Hepatocyte (in vitro differentiated cells): ENCODE data around the gene SPANXA1. TPM values are rescaled to one million over a fixed set of nuclear protein-coding genes. Genes with fewer than 3 reads are reported as not detected.
"Not testable (repeated sequence)": the region's sequence is repeated elsewhere in the genome, so short reads cannot be mapped to it uniquely, and the experiment has no call there.

Experiments used
- DNase-seq: peaks from one replicate; pipeline ENCODE4 v3.0.0-alpha.2; 2016; ENCODE audit warnings: low spot score
- H2AFZ ChIP-seq: fragments of 200-600 bp; sonication (generic); 2 replicates; pipeline ENCODE4 v1.6.0; 2016; ENCODE audit warnings: antibody characterized with exemption, mild to moderate bottlenecking
- H3K27ac ChIP-seq: fragments of 200-600 bp; sonication (generic); 2 replicates; pipeline ENCODE4 v1.5.1; 2016; ENCODE audit warnings: mild to moderate bottlenecking
- H3K27me3 ChIP-seq: fragments of 200-600 bp; sonication (generic); 2 replicates; pipeline ENCODE4 v1.6.1; 2016
- H3K36me3 ChIP-seq: fragments of 200-600 bp; sonication (generic); replicated peaks from 2 replicates; pipeline ENCODE4 v1.5.1; 2016; ENCODE audit warnings: low read depth; ENCODE audit not compliant: insufficient read depth
- H3K4me1 ChIP-seq: fragments of 200-600 bp; sonication (generic); 2 replicates; pipeline ENCODE4 v1.5.1; 2016; ENCODE audit warnings: mild to moderate bottlenecking, moderate library complexity; ENCODE audit not compliant: insufficient read depth
- H3K4me2 ChIP-seq: fragments of 200-600 bp; sonication (generic); 2 replicates; pipeline ENCODE4 v1.6.0; 2016
- H3K4me3 ChIP-seq: fragments of 200-600 bp; sonication (generic); 2 replicates; pipeline ENCODE4 v1.5.1; 2016; ENCODE audit warnings: mild to moderate bottlenecking
- H3K79me2 ChIP-seq: fragments of 200-600 bp; sonication (generic); 2 replicates; pipeline ENCODE4 v1.6.0; 2017; ENCODE audit warnings: mild to moderate bottlenecking
- H3K9me2 ChIP-seq: fragments of 200-600 bp; sonication (generic); replicated peaks from 2 replicates; pipeline ENCODE4 v1.6.0; 2017; ENCODE audit warnings: mild to moderate bottlenecking; ENCODE audit not compliant: insufficient read depth
- H3K9me3 ChIP-seq: fragments of 200-600 bp; sonication (generic); 2 replicates; pipeline ENCODE4 v1.5.1; 2016; ENCODE audit warnings: low read depth, mild to moderate bottlenecking
- H4K20me1 ChIP-seq: fragments of 200-600 bp; sonication (generic); 2 replicates; pipeline ENCODE4 v1.6.0; 2016; ENCODE audit warnings: mild to moderate bottlenecking; ENCODE audit not compliant: insufficient read depth, poor library complexity, severe bottlenecking
- EZH2 ChIP-seq: fragments of 200-600 bp; sonication (generic); IDR thresholded peaks from 2 replicates; pipeline ENCODE4 v1.6.1; 2016; ENCODE audit warnings: antibody characterized with exemption, mild to moderate bottlenecking, borderline replicate concordance
- EZH2phosphoT487 ChIP-seq: fragments of 200-600 bp; sonication (generic); IDR thresholded peaks from one replicate; pipeline ENCODE4 v1.6.1; 2018; ENCODE audit warnings: antibody characterized with exemption, mild to moderate bottlenecking, low read depth, moderate library complexity; ENCODE audit not compliant: unreplicated experiment, severe bottlenecking
- WGBS: methylation state at CpG from one replicate; pipeline ENCODE4 v1.1.6; 2016; ENCODE audit warnings: low lambda C conversion rate; ENCODE audit errors: missing lambda C conversion rate; 5-methylcytosine and 5-hydroxymethylcytosine counted together
- polyA plus RNA-seq: library from polyadenylated mRNA; unstranded; fragments of >200 nt; fragmentation: Nextera tagmentation; extraction: Ambion mirVana; gene quantifications from 2 replicates; pipeline ENCODE4 v1.2.1, GENCODE V29; 2016
- total RNA-seq: library from RNA; depleted of rRNA; stranded (reverse); fragments of >200 nt; gene quantifications from 2 replicates; pipeline ENCODE4 v1.2.3, GENCODE V29; 2014
- TF ChIP-seq, protein P1 (sequence below): fragments of 200-600 bp; sonication (generic); IDR thresholded peaks from 2 replicates; pipeline ENCODE4 v1.5.1; 2016; ENCODE audit warnings: antibody characterized with exemption, mild to moderate bottlenecking; ENCODE audit not compliant: poor library complexity

SPANXA1 gene, protein sequence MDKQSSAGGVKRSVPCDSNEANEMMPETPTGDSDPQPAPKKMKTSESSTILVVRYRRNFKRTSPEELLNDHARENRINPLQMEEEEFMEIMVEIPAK
- total RNA-seq = not detected in 2 replicates
- polyA plus RNA-seq = not detected in 2 replicates

DNA sequence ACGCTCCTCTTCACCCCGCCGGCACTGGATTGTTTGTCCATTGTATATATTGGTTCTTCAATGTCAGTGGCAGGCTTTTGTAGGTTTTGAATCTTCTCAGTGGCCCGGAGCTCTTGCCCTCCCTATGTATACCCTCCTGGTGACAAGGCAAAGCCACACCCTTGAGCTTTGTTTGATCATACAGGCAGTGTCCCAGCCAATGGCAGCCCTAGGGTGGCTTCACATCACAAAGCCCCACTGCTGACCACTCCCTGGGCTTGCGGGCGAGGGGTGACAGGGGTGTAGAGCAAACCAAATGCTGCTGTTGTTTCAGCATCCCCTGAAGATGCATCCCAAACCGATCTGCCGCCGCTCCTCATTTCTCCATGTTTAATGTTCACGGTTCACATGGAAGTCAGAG lies at the start of gene SPANXA1:
SPANXA1 (minus strand) TSS at position 101 of the 400 bp plus-strand sequence; CDS start at position 41, 60 bp downstream.
- H4K20me1 ChIP-seq, H3K9me3 ChIP-seq, H3K9me2 ChIP-seq, H3K27ac ChIP-seq, H2AFZ ChIP-seq, H3K36me3 ChIP-seq, DNase-seq, H3K79me2 ChIP-seq, H3K4me3 ChIP-seq, H3K4me1 ChIP-seq, H3K4me2 ChIP-seq, H3K27me3 ChIP-seq: not testable (repeated sequence)
- WGBS = no CpG with 5 or more reads among the region's 10 CpGs

DNA sequence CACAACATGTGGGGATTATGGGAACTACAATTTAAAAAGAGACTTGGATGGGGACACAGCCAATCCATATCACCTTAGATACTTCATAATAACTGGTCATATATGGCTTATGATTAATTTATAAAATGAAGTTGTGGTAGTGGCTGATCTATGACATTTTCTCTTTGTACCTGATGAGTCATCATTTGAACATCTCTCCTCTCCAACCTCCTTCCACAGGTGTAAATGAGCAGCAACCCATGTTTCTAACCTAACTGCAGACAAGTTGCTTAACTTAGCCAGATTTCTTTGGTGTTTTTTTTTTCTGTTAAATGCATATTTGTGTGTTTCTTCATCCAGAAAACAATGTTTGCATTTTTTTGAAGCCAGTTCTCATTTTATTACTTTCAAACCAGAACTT lies 47.6 kb upstream of the SPANXA1 start:
- Histone ChIP-seq H3K27me3 (no peaks in the 10 kb centered on the region), H3K9me2 (no peaks in the 10 kb centered on the region), H4K20me1 (no peaks in the 10 kb centered on the region), H3K4me3 (no peak overlapping the region), H3K27ac (no peak overlapping the region), H3K4me2 (no peak overlapping the region), H3K9me3 (no peaks in the 10 kb centered on the region), H3K4me1 (no peaks in the 10 kb centered on the region), H3K36me3 (no peaks in the 10 kb centered on the region), H3K79me2 (no peaks in the 10 kb centered on the region), H2AFZ (no peak overlapping the region)
- no peak for DNase-seq
- TF ChIP-seq EZH2phosphoT487 (no peak), EZH2 (no peak)
- TF ChIP-seq, protein P1, sequence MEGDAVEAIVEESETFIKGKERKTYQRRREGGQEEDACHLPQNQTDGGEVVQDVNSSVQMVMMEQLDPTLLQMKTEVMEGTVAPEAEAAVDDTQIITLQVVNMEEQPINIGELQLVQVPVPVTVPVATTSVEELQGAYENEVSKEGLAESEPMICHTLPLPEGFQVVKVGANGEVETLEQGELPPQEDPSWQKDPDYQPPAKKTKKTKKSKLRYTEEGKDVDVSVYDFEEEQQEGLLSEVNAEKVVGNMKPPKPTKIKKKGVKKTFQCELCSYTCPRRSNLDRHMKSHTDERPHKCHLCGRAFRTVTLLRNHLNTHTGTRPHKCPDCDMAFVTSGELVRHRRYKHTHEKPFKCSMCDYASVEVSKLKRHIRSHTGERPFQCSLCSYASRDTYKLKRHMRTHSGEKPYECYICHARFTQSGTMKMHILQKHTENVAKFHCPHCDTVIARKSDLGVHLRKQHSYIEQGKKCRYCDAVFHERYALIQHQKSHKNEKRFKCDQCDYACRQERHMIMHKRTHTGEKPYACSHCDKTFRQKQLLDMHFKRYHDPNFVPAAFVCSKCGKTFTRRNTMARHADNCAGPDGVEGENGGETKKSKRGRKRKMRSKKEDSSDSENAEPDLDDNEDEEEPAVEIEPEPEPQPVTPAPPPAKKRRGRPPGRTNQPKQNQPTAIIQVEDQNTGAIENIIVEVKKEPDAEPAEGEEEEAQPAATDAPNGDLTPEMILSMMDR = no peak

GRCh38 chrX:141619336-141619735 lies 34.8 kb upstream of the SPANXA1 start:
- Histone ChIP-seq H3K27ac (no peak overlapping the region), H3K27me3 (no peaks in the 10 kb centered on the region), H4K20me1 (no peaks in the 10 kb centered on the region), H3K4me1 (no peaks in the 10 kb centered on the region), H2AFZ (no peak overlapping the region), H3K79me2 (no peaks in the 10 kb centered on the region), H3K4me2 (no peak overlapping the region), H3K9me3 (no peaks in the 10 kb centered on the region), H3K9me2 (no peaks in the 10 kb centered on the region), H3K4me3 (no peak overlapping the region), H3K36me3 (no peaks in the 10 kb centered on the region)
- no peak for TF ChIP-seq EZH2
- TF ChIP-seq, protein P1 = no peak
- no peak for TF ChIP-seq EZH2phosphoT487
- no peak for DNase-seq
- 74% methylated on average over 2 of the region's 2 CpGs for WGBS

- no peaks in the 10 kb centered on the region for H4K20me1 ChIP-seq
- H3K9me3 ChIP-seq = no peaks in the 10 kb centered on the region
- H3K4me1 ChIP-seq = no peaks in the 10 kb centered on the region
- TF ChIP-seq EZH2phosphoT487 (no peak), EZH2 (no peak)
- TF ChIP-seq, protein P1 = no peak
- H3K79me2 ChIP-seq = no peaks in the 10 kb centered on the region
- H3K27ac ChIP-seq = no peak overlapping the region
- no peak for DNase-seq
- no peaks in the 10 kb centered on the region for H3K27me3 ChIP-seq
- no peaks in the 10 kb centered on the region for H3K36me3 ChIP-seq
- no peak overlapping the region for H3K4me2 ChIP-seq
- H2AFZ ChIP-seq = no peak overlapping the region
- no peaks in the 10 kb centered on the region for H3K9me2 ChIP-seq
- H3K4me3 ChIP-seq = no peak overlapping the region
- WGBS = 85% methylated on average over 1 of the region's 1 CpG
Measured at GRCh38 chrX:141609111-141609510, 24.6 kb upstream of the SPANXA1 start.

- not testable (repeated sequence) for H3K4me2 ChIP-seq, H3K4me1 ChIP-seq, H3K36me3 ChIP-seq, H3K4me3 ChIP-seq, H4K20me1 ChIP-seq, H3K9me3 ChIP-seq, DNase-seq, H3K79me2 ChIP-seq, H3K27me3 ChIP-seq, H3K27ac ChIP-seq, H3K9me2 ChIP-seq, H2AFZ ChIP-seq
- no CpG with 5 or more reads among the region's 10 CpGs for WGBS
Measured at GRCh38 chrX:141589408-141589807, 4.9 kb upstream of the SPANXA1 start, which contains the start of gene SPANXA2. Gene SPANXA2 (plus strand): TSS chrX:141589708. CDS start chrX:141589768, 60 bp downstream.

DNA sequence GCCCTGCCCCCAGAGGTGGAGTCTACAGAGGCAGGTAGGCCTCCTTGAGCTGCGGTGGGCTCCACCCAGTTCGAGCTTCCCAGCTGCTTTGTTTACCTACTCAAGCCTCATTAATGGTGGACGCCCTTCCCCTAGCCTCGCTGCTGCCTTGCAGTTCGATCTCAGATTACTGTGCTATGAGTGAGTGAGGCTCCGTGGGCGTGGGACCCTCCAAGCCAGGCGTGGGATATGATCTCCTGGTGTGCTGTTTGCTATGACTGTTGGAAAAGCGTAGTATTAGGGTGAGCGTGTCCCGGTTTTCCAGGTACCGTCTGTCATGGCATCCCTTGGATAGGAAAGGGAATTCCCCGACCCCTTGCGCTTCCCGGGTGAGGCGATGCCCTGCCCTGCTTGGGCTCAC lies 42.0 kb downstream of the SPANXA1 start:
- H3K36me3 ChIP-seq, H3K4me1 ChIP-seq, H3K9me3 ChIP-seq, H3K27me3 ChIP-seq, H2AFZ ChIP-seq, H3K27ac ChIP-seq, H4K20me1 ChIP-seq, H3K4me3 ChIP-seq, DNase-seq, H3K4me2 ChIP-seq, H3K9me2 ChIP-seq, H3K79me2 ChIP-seq: not testable (repeated sequence)
- WGBS = 72% methylated on average over 6 of the region's 16 CpGs
